Liver (tissue), 9 donors: ENCODE results near the gene CNTN1. TPM values are rescaled to one million over a fixed set of nuclear protein-coding genes. Genes with fewer than 3 reads are reported as not detected.

Experiments used
- DNase-seq: peaks from one replicate; pipeline ENCODE4 v3.0.0-alpha.2; 2017; ENCODE audit warnings: low spot score
- H3K27ac ChIP-seq, 2 donors: one replicate each; pipeline ENCODE4 v1.7.0; 2013; ENCODE audit warnings: inconsistent platforms in 2 of 2, low read length in 2 of 2, control low read depth in 1 of 2, low read depth in 1 of 2, mild to moderate bottlenecking in 1 of 2
- H3K27me3 ChIP-seq, 4 donors: one replicate each; pipeline versions ENCODE4 v1.6.1 to v1.7.0; 2013; ENCODE audit warnings: low read length in 3 of 4, inconsistent platforms in 1 of 4, mild to moderate bottlenecking in 1 of 4, moderate library complexity in 1 of 4; ENCODE audit not compliant: control insufficient read depth in 4 of 4, insufficient read depth in 4 of 4
- H3K36me3 ChIP-seq, 4 donors: one replicate each; pipeline versions ENCODE4 v1.6.1 to v1.7.0; 2013; ENCODE audit warnings: low read length in 3 of 4, mild to moderate bottlenecking in 3 of 4, low read depth in 1 of 4, moderate library complexity in 1 of 4; ENCODE audit not compliant: control insufficient read depth in 4 of 4, insufficient read depth in 3 of 4
- H3K4me1 ChIP-seq, 4 donors: one replicate each; pipeline versions ENCODE4 v1.6.1 to v1.7.0; 2013; ENCODE audit warnings: low read length in 3 of 4, mild to moderate bottlenecking in 3 of 4, moderate library complexity in 1 of 4; ENCODE audit not compliant: control insufficient read depth in 4 of 4, insufficient read depth in 4 of 4
- H3K4me3 ChIP-seq, 3 donors: one replicate each; pipeline versions ENCODE4 v1.6.1 to v1.7.0; 2013; ENCODE audit warnings: low read length in 3 of 3, control low read depth in 1 of 3, low read depth in 1 of 3, mild to moderate bottlenecking in 1 of 3
- H3K9ac ChIP-seq, 2 donors: one replicate each; pipeline ENCODE4 v1.7.0; 2013; ENCODE audit warnings: low read length in 2 of 2, mild to moderate bottlenecking in 2 of 2, moderate library complexity in 2 of 2, control low read depth in 1 of 2, low read depth in 1 of 2
- H3K9me3 ChIP-seq, 4 donors: one replicate each; pipeline versions ENCODE4 v1.6.1 to v1.7.0; 2013; ENCODE audit warnings: low read length in 3 of 4; ENCODE audit not compliant: control insufficient read depth in 4 of 4
- ATF3 ChIP-seq: IDR thresholded peaks from 2 replicates; pipeline ENCODE4 v1.6.1; 2016; ENCODE audit warnings: antibody characterized with exemption
- FOXA1 ChIP-seq: IDR thresholded peaks from 2 replicates; pipeline ENCODE4 v1.6.1; 2016; ENCODE audit warnings: antibody characterized with exemption
- FOXA2 ChIP-seq: IDR thresholded peaks from 2 replicates; pipeline ENCODE4 v1.6.1; 2016; ENCODE audit warnings: antibody characterized with exemption
- GABPA ChIP-seq, 2 donors: IDR thresholded peaks in 1 of 2; conservative IDR thresholded peaks in 1 of 2; 2 replicates each; pipeline ENCODE4 v1.6.1; 2016; ENCODE audit warnings: antibody characterized with exemption in 2 of 2, mild to moderate bottlenecking in 1 of 2, moderate library complexity in 1 of 2
- HNF4A ChIP-seq, 2 donors: conservative IDR thresholded peaks; 2 replicates each; pipeline ENCODE4 v1.6.1; 2016; ENCODE audit warnings: antibody characterized with exemption in 2 of 2, mild to moderate bottlenecking in 2 of 2
- HNF4G ChIP-seq: IDR thresholded peaks from 2 replicates; pipeline ENCODE4 v1.6.1; 2016; ENCODE audit warnings: antibody characterized with exemption
- JUND ChIP-seq, 2 donors: IDR thresholded peaks; 2 replicates each; pipeline ENCODE4 v1.6.1; 2016; ENCODE audit warnings: antibody characterized with exemption in 2 of 2
- MAX ChIP-seq: IDR thresholded peaks from 2 replicates; pipeline ENCODE4 v1.6.1; 2016; ENCODE audit warnings: antibody characterized with exemption
- NR2F2 ChIP-seq: IDR thresholded peaks from 2 replicates; pipeline ENCODE4 v1.6.1; 2016; ENCODE audit warnings: antibody characterized with exemption
- RAD21 ChIP-seq, 2 donors: IDR thresholded peaks; 2 replicates each; pipeline ENCODE4 v1.6.1; 2016; ENCODE audit warnings: antibody characterized with exemption in 2 of 2, mild to moderate bottlenecking in 2 of 2
- SP1 ChIP-seq: IDR thresholded peaks from 2 replicates; pipeline ENCODE4 v1.6.1; 2018; ENCODE audit warnings: antibody characterized with exemption, mild to moderate bottlenecking
- TAF1 ChIP-seq: conservative IDR thresholded peaks from 2 replicates; pipeline ENCODE4 v1.6.1; 2016; ENCODE audit warnings: antibody characterized with exemption, mild to moderate bottlenecking
- YY1 ChIP-seq: IDR thresholded peaks from 2 replicates; pipeline ENCODE4 v1.6.1; 2016; ENCODE audit warnings: antibody characterized with exemption, mild to moderate bottlenecking
- WGBS: extraction: QIAGEN DNeasy Blood & Tissue Kit; methylation state at CpG from one replicate; pipeline ENCODE4 v1.1.7; 2013; 5-methylcytosine and 5-hydroxymethylcytosine counted together
- polyA plus RNA-seq, 2 donors: library from polyadenylated mRNA; stranded (reverse) in 1 of 2; unstranded in 1 of 2; fragments of 200-250 nt in 1 of 2; fragments of >200 nt in 1 of 2; fragmentation: Nextera tagmentation in 1 of 2; extraction: Ambion mirVana in 1 of 2; gene quantifications; one replicate each; pipeline versions ENCODE4 v1.2.1 to v1.2.3, GENCODE V29; 2013 to 2015
- total RNA-seq, 2 donors: library from RNA; depleted of rRNA; stranded (reverse); fragments of >200 nt; gene quantifications; one replicate each; pipeline ENCODE4 v1.2.3, GENCODE V29; 2014
- TF ChIP-seq, protein P1 (sequence below): IDR thresholded peaks from 2 replicates; pipeline ENCODE4 v1.6.1; 2016; ENCODE audit warnings: antibody characterized with exemption, mild to moderate bottlenecking
- TF ChIP-seq, protein P2 (sequence below): IDR thresholded peaks from 2 replicates; pipeline ENCODE4 v1.6.1; 2016; ENCODE audit warnings: antibody characterized with exemption
- TF ChIP-seq, protein P3 (sequence below): fragments of 150-350 bp; IDR thresholded peaks from 2 replicates; pipeline ENCODE4 v1.5.1; 2017; ENCODE audit warnings: improper control_type of control experiment, low read depth, low read length; ENCODE audit not compliant: missing input control
- donor health status: healthy.
- donor health status: healthy.
- donor health status: healthy.
- donor health status: healthy.
- donor health status: healthy.

The CNTN1 gene
- total and polyA plus RNA-seq, 4 donors, result 0.03 to 1.2 (median 0.43) TPM

- TF ChIP-seq, protein P1, sequence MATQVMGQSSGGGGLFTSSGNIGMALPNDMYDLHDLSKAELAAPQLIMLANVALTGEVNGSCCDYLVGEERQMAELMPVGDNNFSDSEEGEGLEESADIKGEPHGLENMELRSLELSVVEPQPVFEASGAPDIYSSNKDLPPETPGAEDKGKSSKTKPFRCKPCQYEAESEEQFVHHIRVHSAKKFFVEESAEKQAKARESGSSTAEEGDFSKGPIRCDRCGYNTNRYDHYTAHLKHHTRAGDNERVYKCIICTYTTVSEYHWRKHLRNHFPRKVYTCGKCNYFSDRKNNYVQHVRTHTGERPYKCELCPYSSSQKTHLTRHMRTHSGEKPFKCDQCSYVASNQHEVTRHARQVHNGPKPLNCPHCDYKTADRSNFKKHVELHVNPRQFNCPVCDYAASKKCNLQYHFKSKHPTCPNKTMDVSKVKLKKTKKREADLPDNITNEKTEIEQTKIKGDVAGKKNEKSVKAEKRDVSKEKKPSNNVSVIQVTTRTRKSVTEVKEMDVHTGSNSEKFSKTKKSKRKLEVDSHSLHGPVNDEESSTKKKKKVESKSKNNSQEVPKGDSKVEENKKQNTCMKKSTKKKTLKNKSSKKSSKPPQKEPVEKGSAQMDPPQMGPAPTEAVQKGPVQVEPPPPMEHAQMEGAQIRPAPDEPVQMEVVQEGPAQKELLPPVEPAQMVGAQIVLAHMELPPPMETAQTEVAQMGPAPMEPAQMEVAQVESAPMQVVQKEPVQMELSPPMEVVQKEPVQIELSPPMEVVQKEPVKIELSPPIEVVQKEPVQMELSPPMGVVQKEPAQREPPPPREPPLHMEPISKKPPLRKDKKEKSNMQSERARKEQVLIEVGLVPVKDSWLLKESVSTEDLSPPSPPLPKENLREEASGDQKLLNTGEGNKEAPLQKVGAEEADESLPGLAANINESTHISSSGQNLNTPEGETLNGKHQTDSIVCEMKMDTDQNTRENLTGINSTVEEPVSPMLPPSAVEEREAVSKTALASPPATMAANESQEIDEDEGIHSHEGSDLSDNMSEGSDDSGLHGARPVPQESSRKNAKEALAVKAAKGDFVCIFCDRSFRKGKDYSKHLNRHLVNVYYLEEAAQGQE, result no peak
Measured at GRCh38 chr12:40853221-40853620, 161.0 kb downstream of the CNTN1 start (continued).

GRCh38 chr12:40854604-40855003 lies 162.4 kb downstream of the CNTN1 start:
- no peak for DNase-seq
- Histone ChIP-seq H3K27me3 (no peaks in the 10 kb centered on the region), H3K9me3 (no peaks in the 10 kb centered on the region), H3K4me1 (no peaks in the 10 kb centered on the region), H3K9ac (no peak overlapping the region), H3K36me3 (no peaks in the 10 kb centered on the region), H3K27ac (no peak overlapping the region), H3K4me3 (no peak overlapping the region)
- TF ChIP-seq HNF4G (no peak), TAF1 (no peak), HNF4A (conservative IDR thresholded peaks at IDR 0.05) (no peak), MAX (no peak), RAD21 (IDR thresholded peaks at IDR 0.05) (no peak), FOXA1 (no peak), GABPA (IDR thresholded peaks at IDR 0.05 in 1 of 2, conservative IDR thresholded peaks at IDR 0.05 in 1 of 2) (no peak), YY1 (no peak), JUND (IDR thresholded peaks at IDR 0.05) (no peak), FOXA2 (no peak), ATF3 (no peak), NR2F2 (no peak), SP1 (no peak)
- TF ChIP-seq, protein P2, sequence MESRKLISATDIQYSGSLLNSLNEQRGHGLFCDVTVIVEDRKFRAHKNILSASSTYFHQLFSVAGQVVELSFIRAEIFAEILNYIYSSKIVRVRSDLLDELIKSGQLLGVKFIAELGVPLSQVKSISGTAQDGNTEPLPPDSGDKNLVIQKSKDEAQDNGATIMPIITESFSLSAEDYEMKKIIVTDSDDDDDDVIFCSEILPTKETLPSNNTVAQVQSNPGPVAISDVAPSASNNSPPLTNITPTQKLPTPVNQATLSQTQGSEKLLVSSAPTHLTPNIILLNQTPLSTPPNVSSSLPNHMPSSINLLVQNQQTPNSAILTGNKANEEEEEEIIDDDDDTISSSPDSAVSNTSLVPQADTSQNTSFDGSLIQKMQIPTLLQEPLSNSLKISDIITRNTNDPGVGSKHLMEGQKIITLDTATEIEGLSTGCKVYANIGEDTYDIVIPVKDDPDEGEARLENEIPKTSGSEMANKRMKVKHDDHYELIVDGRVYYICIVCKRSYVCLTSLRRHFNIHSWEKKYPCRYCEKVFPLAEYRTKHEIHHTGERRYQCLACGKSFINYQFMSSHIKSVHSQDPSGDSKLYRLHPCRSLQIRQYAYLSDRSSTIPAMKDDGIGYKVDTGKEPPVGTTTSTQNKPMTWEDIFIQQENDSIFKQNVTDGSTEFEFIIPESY, result no peak
- TF ChIP-seq, protein P3, sequence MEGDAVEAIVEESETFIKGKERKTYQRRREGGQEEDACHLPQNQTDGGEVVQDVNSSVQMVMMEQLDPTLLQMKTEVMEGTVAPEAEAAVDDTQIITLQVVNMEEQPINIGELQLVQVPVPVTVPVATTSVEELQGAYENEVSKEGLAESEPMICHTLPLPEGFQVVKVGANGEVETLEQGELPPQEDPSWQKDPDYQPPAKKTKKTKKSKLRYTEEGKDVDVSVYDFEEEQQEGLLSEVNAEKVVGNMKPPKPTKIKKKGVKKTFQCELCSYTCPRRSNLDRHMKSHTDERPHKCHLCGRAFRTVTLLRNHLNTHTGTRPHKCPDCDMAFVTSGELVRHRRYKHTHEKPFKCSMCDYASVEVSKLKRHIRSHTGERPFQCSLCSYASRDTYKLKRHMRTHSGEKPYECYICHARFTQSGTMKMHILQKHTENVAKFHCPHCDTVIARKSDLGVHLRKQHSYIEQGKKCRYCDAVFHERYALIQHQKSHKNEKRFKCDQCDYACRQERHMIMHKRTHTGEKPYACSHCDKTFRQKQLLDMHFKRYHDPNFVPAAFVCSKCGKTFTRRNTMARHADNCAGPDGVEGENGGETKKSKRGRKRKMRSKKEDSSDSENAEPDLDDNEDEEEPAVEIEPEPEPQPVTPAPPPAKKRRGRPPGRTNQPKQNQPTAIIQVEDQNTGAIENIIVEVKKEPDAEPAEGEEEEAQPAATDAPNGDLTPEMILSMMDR, result no peak
- TF ChIP-seq, protein P1, result no peak
- WGBS, result 51% methylated on average over 4 of the region's 4 CpGs
